HG03565 (cell line): ENCODE measurements around the gene WDFY2.

ENCODE experiments used
- ATAC-seq: cut with Tn5 transposase; IDR thresholded peaks from one replicate; pipeline ENCODE4 v1.9.1; 2021; ENCODE audit warnings: mild to moderate bottlenecking, moderate library complexity; ENCODE audit not compliant: unreplicated experiment

The WDFY2 gene

DNA sequence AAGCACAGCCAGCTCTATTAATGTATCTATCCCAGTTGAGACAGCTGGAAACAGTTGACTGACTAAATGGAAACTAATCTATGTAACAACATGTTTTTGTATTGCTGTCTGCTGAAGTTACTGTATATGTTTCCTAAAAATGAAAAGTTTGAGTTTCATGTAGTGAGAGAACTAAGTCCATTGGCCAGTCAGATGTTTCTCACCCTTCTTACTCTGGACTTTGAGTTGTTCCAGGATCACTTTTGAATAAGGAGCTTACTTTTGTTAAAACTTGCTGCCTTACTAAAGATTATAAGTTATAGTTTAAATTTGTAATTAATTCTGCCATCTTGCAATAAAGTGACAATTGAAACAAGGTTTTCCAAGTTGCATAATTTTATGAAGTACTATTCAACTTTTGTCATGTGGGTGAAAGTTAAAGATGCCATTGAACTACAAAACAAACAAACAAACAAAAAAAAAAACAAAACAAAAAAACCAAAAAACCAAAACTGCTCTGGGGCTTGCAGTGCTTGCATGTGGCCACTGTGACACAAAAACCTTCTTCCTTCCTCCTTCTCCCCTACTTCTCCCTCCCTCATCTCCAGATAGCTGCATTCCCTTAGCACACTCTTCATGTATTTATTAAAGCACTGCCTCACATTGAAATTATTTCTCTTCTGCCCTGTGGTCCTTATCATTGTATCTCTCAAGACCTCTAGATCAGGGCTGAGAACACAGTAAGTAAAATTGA lies 15.3 kb downstream of the WDFY2 start:
- ATAC-seq, result no peak

DNA sequence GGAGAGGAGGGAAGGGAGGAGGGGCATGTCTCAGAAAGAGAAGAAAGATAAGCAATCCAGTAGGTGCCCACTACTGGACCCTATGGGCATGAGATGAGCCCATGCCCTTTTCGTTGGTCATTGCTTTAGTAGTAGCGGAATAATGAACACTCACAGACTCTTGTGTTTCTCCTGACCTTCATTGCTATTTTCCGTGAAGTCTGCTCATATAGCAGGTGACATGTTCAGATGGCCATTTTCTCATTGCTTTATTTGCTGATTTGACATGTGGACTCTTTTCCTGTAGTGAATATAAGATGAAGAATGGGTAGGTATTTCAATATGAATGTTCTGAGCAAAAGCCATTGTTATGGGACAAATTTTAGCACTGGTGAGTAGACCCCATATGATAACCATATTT lies 16.4 kb downstream of the WDFY2 start:
- ATAC-seq, result no peak

DNA sequence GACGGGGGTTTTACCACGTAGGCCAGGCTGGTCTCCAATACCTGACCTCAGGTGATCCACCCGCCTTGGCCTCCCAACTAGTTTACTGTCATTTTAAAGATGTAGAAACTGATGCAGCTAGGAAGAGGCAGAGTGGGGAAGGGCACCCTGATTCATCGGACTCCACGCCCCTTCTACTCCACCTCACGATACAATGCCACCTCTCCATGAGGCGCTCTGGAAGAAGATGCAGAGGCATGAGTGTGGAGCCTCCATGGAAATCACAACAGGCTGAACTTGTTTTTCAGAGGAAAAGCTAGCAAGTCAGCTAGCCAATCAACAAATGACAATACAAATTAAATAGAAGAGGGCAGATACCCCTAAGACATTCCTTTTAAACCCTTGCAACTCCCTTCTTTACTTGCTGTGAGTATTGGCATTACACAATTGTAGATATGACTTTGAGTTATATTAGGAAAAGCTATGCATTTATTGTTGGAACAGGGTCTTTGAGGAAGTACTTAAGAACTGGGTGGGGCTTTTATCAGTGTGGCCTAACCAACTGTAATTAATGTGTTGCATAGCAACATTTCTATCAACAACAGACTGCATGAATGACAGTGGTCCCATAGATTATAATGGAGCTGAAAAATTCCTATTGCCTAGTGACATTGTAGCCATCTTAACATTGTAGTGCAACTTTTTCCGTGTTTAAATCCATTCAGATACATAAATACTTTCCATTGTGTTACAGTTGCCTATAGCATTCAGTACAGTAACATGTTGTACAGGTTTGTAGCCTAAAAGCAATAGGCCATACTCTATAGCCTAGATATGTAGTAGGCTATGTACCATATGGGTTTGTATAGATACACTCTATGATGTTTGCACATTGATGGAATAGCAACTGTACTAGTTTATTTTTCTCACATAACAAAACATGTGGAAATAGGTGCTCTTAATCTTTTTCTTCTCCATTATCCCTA lies 17.6 kb downstream of the WDFY2 start:
- ATAC-seq, result no peak

DNA sequence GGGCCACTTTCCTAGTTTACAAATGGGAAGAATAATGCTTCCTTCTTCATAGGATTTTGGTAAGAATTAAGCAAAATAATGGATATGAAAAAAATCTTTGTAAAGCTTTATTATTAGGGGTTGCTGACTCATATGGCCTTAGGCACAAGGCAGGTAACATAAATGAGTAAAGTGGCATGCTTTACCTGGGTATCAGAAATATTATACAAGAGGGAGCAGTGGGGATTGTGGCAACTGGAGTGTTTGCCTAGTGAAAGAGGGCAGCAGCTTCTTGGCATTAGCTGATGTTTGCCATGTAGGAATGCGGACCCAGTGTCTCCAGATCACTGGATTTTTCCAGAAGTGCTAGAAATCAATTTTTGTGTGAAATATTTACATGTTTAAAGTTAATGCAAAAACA lies 19.5 kb downstream of the WDFY2 start:
- ATAC-seq, result no peak

- no peak for ATAC-seq
Observed at GRCh38 chr13:51605698-51606097, 21.4 kb downstream of the WDFY2 start.

DNA sequence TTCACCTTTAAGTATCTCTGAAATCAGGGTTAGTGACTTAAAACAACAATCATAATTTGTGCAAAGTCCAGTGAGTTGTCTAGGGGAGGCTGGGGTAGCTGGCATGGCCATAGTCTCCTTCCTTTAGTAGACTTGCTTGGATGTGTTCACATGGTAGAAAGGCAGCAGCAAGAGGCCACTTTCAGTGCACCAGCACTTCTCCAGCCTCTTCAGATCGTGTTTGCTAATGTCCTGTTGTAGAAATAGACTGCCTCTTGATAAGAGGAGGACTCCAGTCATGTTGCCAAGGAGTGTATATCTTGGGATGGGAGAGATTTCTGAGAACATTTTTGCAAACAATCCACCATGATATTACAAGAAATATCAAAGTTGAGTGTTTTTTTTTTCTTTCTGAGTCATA lies 22.9 kb downstream of the WDFY2 start:
- ATAC-seq, result no peak

- ATAC-seq, result no peak
Observed at GRCh38 chr13:51608857-51609406, 24.7 kb downstream of the WDFY2 start.

- no peak for ATAC-seq
Observed at GRCh38 chr13:51612867-51613266, 28.6 kb downstream of the WDFY2 start.

- ATAC-seq, result no peak
Observed at GRCh38 chr13:51613535-51613934, 29.3 kb downstream of the WDFY2 start.

DNA sequence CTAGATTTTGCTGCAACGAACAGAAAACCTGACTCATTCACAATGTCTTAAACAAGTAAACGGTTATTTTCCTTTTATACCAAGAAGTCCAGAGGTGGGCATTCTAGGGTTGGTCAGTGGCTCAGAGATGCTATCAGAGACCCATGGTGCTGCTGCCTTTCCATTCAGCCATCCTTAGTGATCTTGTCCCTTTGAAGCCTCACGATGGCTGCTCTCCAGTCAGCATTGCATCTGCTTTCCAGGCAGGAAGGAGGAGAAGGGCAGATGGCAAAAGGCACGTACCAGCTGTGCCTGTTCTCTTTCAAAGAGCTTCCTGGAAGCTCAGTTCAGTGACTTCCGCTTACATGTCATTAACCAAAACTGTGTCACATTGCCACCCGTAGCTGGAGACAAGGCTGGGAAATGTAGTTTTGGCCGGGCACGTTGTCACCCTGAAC lies 30.1 kb downstream of the WDFY2 start:
- peak; percentile 79 for ATAC-seq

DNA sequence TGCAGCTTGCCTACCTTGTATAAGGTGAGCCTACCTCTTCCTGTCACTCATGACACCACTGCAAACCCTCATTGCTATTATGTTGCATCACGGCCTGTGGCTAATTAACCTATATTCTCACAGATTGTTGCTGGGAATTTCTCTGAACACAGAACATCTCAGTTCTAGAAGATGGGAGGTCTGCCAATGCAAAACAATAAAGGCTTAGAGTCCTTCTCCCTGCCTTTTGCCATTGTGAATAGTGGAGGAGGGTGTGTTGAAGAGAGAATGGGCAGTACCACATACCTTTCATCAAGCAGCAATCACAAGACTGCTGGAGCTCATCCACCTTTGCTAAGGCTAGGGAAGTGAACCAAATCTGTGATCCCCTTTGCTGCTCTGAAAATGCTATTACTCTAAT lies 34.4 kb downstream of the WDFY2 start:
- ATAC-seq, result no peak

DNA sequence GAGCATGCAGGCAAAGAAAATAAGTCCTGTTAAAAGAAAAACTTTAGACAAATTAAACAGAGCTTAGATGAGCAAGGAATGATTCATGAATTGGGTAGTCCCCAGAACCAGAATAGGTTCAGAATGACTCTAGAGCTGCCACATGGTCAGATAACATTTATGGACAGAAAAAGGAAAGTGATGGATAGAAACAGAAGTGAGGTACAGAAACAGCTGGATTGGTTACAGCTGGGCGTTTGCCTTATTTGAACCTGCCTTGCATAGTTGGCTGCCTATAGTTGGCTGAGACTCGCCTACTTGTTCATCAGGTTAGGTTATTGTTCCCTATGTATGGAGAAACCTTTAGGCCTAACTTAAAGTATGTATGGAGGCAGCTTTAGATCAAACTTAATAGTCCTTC lies 35.4 kb downstream of the WDFY2 start:
- no peak for ATAC-seq

GRCh38 chr13:51620165-51620983 lies 36.1 kb downstream of the WDFY2 start:
- ATAC-seq, result no peak

GRCh38 chr13:51621602-51622001 lies 37.3 kb downstream of the WDFY2 start:
- ATAC-seq, result no peak

DNA sequence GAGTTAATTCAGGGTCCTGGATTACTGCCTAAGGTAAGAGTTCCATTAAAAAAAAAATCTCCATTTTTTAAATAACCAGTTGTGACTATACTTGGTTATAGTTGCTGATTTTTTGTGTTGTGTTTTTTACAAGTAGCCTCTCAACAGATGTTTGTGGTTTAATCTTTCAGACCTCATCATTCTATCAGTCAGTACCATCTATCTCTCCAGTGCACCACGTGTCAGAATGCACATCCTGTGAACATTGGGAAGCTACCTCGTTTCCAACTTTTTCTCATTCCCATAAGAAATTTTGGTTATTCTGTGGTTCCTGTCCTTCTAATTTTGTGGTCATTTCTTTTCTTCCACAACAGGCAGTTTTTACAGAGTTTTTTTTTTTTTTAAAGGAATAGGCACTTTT lies 39.2 kb downstream of the WDFY2 start:
- ATAC-seq, result no peak

DNA sequence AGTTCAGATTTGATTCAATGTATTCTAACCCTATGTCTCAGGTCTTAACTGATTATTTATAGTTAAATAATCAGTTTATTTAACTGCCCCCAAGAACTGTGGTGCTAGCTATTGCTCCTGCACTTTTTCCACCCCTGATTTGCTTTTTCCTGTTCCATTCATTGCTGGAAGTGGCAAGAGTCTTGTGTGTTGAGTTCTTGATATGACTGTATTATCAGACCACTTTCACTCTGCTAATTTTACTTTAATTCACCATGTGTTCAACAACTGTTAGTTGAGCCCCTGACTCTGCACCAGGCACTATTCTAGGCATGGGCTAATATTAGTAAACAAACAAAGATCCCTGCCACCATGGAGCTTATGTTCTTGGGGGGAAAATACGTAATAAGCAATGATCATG lies 39.9 kb downstream of the WDFY2 start:
- ATAC-seq, result no peak

DNA sequence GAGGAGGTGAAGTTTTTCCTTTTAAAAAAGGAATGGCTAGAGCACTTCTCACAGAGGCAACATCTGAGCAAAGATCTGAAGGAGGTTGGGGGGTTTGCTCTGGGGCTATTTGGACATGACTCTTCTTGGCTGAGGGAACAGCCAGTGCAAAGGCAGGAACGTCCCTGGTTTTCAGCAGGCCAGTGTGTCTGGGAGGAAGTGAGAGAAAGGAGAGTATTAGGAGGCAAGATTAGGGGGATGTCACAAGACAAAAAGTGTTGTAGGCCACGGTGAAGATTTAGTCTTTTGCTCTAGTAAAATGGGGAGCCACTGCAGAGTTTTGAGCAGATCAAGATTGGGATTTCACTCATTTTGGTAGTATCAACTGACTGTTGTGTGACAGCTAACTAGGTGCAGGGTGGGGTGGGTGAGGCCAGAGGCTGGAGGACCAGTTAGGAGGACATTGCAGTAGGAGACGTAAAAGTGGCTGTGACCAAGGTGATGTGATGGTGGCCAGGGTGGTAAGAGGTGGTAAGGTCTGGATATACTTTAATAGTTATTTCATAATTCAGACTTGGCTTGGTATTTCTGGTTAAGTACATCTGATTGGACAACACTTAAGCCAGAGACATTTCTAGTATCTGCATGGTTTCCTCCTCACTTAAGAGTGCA lies 40.6 kb downstream of the WDFY2 start:
- no peak for ATAC-seq

DNA sequence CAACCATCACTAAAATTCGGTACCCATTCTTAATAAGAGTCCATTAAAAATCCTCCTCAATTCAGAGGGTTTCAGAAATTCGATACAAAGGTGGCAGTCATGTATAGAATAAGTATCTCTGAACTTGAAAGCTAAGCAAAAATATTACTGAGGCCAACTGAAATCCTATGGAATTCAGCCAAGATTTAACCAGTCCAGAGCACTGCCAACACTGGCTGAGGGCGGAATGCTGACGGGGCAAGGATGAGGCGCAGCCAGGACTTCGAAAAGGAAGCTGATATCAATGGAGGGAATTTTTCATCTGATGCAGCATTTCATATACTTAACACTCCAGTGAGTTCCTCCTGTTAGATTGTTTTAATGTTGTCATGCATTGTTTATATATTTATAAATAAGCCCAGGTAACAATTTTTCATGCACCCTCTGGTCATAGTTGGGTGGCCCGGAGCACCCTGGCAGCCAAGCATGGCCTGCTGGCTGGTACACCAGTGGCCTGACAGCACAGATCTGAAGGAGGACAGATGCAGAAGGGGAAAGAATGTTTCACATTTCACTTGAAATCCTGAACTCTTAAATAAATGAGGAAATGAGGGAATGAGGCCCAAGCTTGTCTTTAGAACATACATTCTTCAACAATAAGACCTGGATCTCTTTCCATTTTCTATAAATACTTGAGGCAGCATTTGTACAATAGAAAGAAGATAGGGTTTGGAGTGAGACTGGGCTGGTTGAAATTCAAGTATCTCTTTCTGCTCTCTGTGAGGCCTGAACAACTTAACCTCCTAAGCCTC lies 41.5 kb downstream of the WDFY2 start:
- ATAC-seq, result no peak

GRCh38 chr13:51626749-51627148 lies 42.5 kb downstream of the WDFY2 start:
- ATAC-seq, result no peak
